ENCODE results near the gene CNNM4.
"Not testable (repeated sequence)": the region's sequence is repeated elsewhere in the genome, so short reads cannot be mapped to it uniquely, and the experiment has no call there.

Gene CNNM4

GRCh38 chr2:96801005-96801785 lies 40.5 kb downstream of the CNNM4 start:
- Histone ChIP-seq H3K9ac (ENCODE audit: low read length) (no peak overlapping the region), H3K27me3 (ENCODE audit: control insufficient read depth, insufficient read depth, low read length) (no peaks in the 10 kb centered on the region), H3K27ac (ENCODE audit: low read depth, low read length) (no peak overlapping the region), H3K36me3 (ENCODE audit: control insufficient read depth, insufficient read depth, low read length) (peaks cover 12% of the 10 kb centered on the region), H3K4me3 (ENCODE audit: low read length) (no peak overlapping the region), H3K4me1 (ENCODE audit: control insufficient read depth, insufficient read depth, low read length) (no peaks in the 10 kb centered on the region)

GRCh38 chr2:96801786-96802595 lies 41.3 kb downstream of the CNNM4 start:
- Histone ChIP-seq H3K27ac (ENCODE audit: low read depth, low read length) (no peak overlapping the region), H3K4me3 (ENCODE audit: low read length) (no peak overlapping the region), H3K36me3 (ENCODE audit: control insufficient read depth, insufficient read depth, low read length) (peaks cover 11% of the 10 kb centered on the region), H3K4me1 (ENCODE audit: control insufficient read depth, insufficient read depth, low read length) (no peaks in the 10 kb centered on the region), H3K9ac (ENCODE audit: low read length) (no peak overlapping the region), H3K27me3 (ENCODE audit: control insufficient read depth, insufficient read depth, low read length) (no peaks in the 10 kb centered on the region)

DNA sequence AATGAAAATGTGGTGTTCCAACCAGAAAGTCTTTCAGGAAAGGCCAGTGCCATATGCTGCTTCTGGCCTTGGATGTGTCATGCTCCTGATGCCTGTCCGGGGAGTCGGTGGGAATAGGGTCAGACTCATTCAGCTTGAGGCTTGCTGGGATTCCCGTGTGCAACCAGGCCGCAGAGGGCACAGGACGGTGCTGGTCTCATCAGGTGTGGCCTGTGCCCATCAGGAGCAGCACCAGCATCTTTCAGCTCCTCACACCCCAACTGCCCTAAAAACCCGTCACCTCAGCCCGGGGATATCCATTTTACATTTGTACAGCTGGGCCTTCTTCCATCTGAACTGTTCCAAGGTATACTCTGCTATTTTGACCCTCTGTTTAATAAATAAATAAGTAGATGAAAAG lies 42.0 kb downstream of the CNNM4 start:
- Histone ChIP-seq H3K9ac (ENCODE audit: low read length) (no peak overlapping the region), H3K4me1 (ENCODE audit: control insufficient read depth, insufficient read depth, low read length) (no peaks in the 10 kb centered on the region), H3K4me3 (ENCODE audit: low read length) (no peak overlapping the region), H3K27me3 (ENCODE audit: control insufficient read depth, insufficient read depth, low read length) (no peaks in the 10 kb centered on the region), H3K36me3 (ENCODE audit: control insufficient read depth, insufficient read depth, low read length) (peaks cover 6% of the 10 kb centered on the region), H3K27ac (ENCODE audit: low read depth, low read length) (no peak overlapping the region)

GRCh38 chr2:96804986-96805385 lies 44.3 kb downstream of the CNNM4 start:
- Histone ChIP-seq H3K27me3 (ENCODE audit: control insufficient read depth, insufficient read depth, low read length) (no peaks in the 10 kb centered on the region), H3K4me3 (ENCODE audit: low read length) (no peak overlapping the region), H3K27ac (ENCODE audit: low read depth, low read length) (no peak overlapping the region), H3K4me1 (ENCODE audit: control insufficient read depth, insufficient read depth, low read length) (no peaks in the 10 kb centered on the region), H3K9ac (ENCODE audit: low read length) (no peak overlapping the region), H3K36me3 (ENCODE audit: control insufficient read depth, insufficient read depth, low read length) (peaks cover 12% of the 10 kb centered on the region)

DNA sequence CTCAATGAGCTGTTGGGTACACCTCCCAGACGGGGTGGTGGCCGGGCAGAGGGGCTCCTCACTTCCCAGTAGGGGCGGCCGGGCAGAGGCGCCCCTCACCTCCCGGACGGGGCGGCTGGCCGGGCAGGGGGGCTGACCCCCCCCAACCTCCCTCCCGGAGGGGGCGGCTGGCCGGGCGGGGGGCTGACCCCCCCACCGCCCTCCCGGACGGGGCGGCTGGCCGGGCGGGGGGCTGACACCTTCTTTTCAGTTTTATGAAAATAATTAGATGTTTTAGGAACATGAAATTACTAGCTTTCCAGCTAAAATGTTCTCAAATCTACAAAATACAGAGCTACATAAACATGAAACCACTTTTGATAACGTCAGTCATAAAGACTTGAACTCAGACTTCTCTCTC lies 45.2 kb downstream of the CNNM4 start:
- not testable (repeated sequence) for H3K4me3 ChIP-seq (ENCODE audit: low read length); H3K27me3 ChIP-seq (ENCODE audit: control insufficient read depth, insufficient read depth, low read length); H3K4me1 ChIP-seq (ENCODE audit: control insufficient read depth, insufficient read depth, low read length); H3K27ac ChIP-seq (ENCODE audit: low read depth, low read length); H3K9ac ChIP-seq (ENCODE audit: low read length)
- peaks cover 18% of the 10 kb centered on the region for H3K36me3 ChIP-seq (ENCODE audit: control insufficient read depth, insufficient read depth, low read length)

DNA sequence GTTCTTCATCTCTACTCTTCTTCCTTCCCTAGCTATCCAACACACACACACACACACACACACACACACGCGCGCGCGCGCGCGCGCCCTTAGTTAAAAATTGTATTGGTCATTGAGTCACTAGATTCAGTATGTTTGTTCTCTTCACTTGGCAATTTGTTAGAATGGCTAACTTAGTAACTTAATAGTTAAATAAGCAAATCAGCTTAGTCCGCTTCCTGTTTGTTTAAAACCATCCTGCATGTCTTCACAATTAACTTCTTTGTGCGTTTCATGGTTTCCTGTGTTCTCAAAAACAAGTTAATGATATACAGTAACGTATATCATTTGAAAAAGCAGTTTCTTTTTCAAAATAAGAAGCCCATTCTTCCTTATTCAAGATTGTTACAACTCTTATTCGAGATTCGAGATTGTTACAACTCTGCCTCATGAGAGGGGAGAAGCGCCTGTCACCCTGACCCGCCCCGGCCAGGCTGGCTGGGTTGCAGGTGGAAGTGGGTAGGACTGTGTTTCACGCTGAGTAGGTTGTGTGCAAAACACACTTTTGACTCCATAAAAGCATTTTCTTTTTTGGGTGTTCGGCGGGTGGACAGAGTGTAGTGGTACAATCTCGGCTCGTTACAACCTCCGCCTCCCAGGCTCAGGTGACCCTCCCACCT lies 45.9 kb downstream of the CNNM4 start:
- Histone ChIP-seq H3K4me3 (ENCODE audit: low read length) (no peak overlapping the region), H3K27ac (ENCODE audit: low read depth, low read length) (no peak overlapping the region), H3K36me3 (ENCODE audit: control insufficient read depth, insufficient read depth, low read length) (peaks cover 18% of the 10 kb centered on the region), H3K9ac (ENCODE audit: low read length) (no peak overlapping the region), H3K4me1 (ENCODE audit: control insufficient read depth, insufficient read depth, low read length) (no peaks in the 10 kb centered on the region), H3K27me3 (ENCODE audit: control insufficient read depth, insufficient read depth, low read length) (no peaks in the 10 kb centered on the region)

DNA sequence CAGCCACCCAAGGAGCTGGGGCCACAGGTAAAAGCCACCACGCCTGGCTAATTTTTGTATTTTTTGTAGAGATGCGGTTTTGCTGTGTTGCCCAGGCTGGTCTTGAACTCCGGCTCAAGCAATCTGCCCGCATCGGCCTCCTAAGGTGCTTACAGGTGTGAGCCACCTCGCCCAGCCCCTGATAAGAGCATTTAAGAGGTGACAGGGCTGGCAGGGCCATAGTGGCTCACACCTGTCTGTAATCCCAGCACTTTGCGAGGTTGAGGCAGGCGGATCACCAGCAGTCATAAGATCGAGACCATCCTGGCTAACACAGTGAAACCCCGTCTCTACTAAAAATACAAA lies 46.4 kb downstream of the CNNM4 start:
- Histone ChIP-seq H3K36me3 (ENCODE audit: control insufficient read depth, insufficient read depth, low read length) (peaks cover 14% of the 10 kb centered on the region), H3K9ac (ENCODE audit: low read length) (no peak overlapping the region), H3K27me3 (ENCODE audit: control insufficient read depth, insufficient read depth, low read length) (no peaks in the 10 kb centered on the region), H3K4me3 (ENCODE audit: low read length) (no peak overlapping the region), H3K4me1 (ENCODE audit: control insufficient read depth, insufficient read depth, low read length) (no peaks in the 10 kb centered on the region), H3K27ac (ENCODE audit: low read depth, low read length) (no peak overlapping the region)

GRCh38 chr2:96808176-96808837 lies 47.6 kb downstream of the CNNM4 start:
- no peak overlapping the region for H3K27ac ChIP-seq (ENCODE audit: low read depth, low read length)
- H3K27me3 ChIP-seq (ENCODE audit: control insufficient read depth, insufficient read depth, low read length): no peaks in the 10 kb centered on the region
- no peaks in the 10 kb centered on the region for H3K4me1 ChIP-seq (ENCODE audit: control insufficient read depth, insufficient read depth, low read length)
- peaks cover 12% of the 10 kb centered on the region for H3K36me3 ChIP-seq (ENCODE audit: control insufficient read depth, insufficient read depth, low read length)
- H3K9ac ChIP-seq (ENCODE audit: low read length): no peak overlapping the region
- no peak overlapping the region for H3K4me3 ChIP-seq (ENCODE audit: low read length)

- no peak overlapping the region for H3K4me3 ChIP-seq (ENCODE audit: low read length)
- H3K4me1 ChIP-seq (ENCODE audit: control insufficient read depth, insufficient read depth, low read length): no peaks in the 10 kb centered on the region
- no peaks in the 10 kb centered on the region for H3K27me3 ChIP-seq (ENCODE audit: control insufficient read depth, insufficient read depth, low read length)
- no peak overlapping the region for H3K9ac ChIP-seq (ENCODE audit: low read length)
- peaks cover 12% of the 10 kb centered on the region for H3K36me3 ChIP-seq (ENCODE audit: control insufficient read depth, insufficient read depth, low read length)
- no peak overlapping the region for H3K27ac ChIP-seq (ENCODE audit: low read depth, low read length)
These were observed 48.6 kb downstream of the CNNM4 start for GRCh38 chr2:96809216-96809882.

DNA sequence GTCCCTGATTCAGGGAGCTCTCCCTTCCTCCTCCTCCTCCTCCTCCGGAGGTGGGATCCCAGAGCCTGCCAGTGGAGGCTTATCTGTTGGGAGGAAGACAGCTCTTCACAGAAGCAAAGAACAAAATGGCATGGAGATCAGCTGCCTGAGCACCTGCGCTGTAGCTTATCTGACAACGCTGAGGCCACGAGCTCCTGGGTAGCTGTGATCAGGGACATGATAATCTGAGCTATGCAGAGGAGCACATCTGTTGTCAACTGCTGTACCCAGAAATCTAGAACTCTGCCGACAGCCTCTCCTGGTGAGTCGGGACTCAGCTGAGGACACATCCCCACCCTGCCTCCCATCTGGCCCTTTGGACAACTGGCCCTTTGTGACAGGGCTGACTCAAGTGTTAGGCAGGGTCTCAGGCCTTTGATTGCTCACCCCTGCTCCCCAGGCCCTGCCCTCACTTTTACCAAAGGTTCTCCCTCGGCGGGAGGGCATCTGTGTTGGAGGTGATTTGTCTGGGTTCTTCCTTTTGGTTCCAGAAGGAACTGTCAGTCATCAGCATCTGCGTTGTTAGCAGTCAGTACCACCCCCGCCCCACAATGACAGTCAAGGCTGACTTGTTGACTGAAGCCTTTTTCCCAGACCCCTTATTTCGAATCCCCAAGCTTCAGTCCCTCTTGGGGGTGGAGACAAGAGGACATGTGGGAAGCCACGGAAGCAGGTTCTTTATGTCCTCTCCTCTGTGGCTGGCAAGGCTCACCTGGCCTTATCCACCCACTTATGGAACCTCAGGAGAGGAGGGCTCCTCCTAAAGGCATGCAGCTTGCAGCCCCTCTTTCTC lies 49.5 kb downstream of the CNNM4 start:
- H3K27me3 ChIP-seq (ENCODE audit: control insufficient read depth, insufficient read depth, low read length): no peaks in the 10 kb centered on the region
- H3K4me1 ChIP-seq (ENCODE audit: control insufficient read depth, insufficient read depth, low read length): no peaks in the 10 kb centered on the region
- no peak overlapping the region for H3K4me3 ChIP-seq (ENCODE audit: low read length)
- H3K9ac ChIP-seq (ENCODE audit: low read length): no peak overlapping the region
- H3K27ac ChIP-seq (ENCODE audit: low read depth, low read length): no peak overlapping the region
- H3K36me3 ChIP-seq (ENCODE audit: control insufficient read depth, insufficient read depth, low read length): peaks cover 12% of the 10 kb centered on the region

DNA sequence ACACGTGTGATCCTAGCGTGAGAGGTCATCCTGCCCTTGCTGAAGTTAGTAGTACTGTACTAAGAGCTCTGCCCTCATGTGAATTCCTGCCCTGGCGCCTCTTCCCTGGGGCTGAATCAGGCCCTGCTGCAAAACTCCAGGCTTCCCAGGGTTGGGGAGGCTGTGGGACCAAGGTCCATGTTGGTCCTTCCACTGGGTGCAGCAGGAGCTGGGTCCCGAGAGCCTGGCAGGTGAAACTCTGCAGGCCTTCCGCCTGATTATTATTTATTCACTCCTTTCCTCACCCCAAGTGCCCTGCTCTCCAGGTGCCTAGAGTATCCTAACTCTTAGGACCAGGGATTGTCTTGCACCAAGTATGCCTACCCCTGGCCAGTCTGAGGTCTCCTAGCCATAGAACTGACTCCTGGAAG lies 50.1 kb downstream of the CNNM4 start:
- H3K4me1 ChIP-seq (ENCODE audit: control insufficient read depth, insufficient read depth, low read length): no peaks in the 10 kb centered on the region
- no peak overlapping the region for H3K9ac ChIP-seq (ENCODE audit: low read length)
- no peaks in the 10 kb centered on the region for H3K27me3 ChIP-seq (ENCODE audit: control insufficient read depth, insufficient read depth, low read length)
- no peak overlapping the region for H3K4me3 ChIP-seq (ENCODE audit: low read length)
- H3K27ac ChIP-seq (ENCODE audit: low read depth, low read length): no peak overlapping the region
- H3K36me3 ChIP-seq (ENCODE audit: control insufficient read depth, insufficient read depth, low read length): peaks cover 12% of the 10 kb centered on the region

Measured in rectal smooth muscle tissue (tissue), 1 donor.